GM12878 (cell line): ENCODE data around the gene MORC3. TPM values are rescaled to one million over a fixed set of nuclear protein-coding genes. Genes with fewer than 3 reads are reported as not detected.

Source experiments
- ATAC-seq: fragments of 200-7000 bp; cut with Tn5 transposase; 3 replicates; pipeline ENCODE4 v1.9.1; 2020; ENCODE audit warnings: mild to moderate bottlenecking, moderate library complexity
- BruUV-seq: library from RNA; stranded (reverse); fragments of 400-500 nt; replicated peaks from 2 replicates; lab custom pipeline; 2021; lab: Mats Ljungman, UMichigan
- CTCF ChIA-PET: fragments of 300-600 bp; sonication (Branson Sonifier 250); formaldehyde crosslinking; extraction: SDS; loops from one replicate; lab custom pipeline; 2021; ENCODE audit warnings: inconsistent platforms; lab: Yijun Ruan, JAX
- POLR2A ChIA-PET: fragments of 350-600 bp; formaldehyde crosslinking; extraction: SDS; loops from one replicate; lab custom pipeline; 2021; ENCODE audit warnings: inconsistent platforms; lab: Charles Lee
- RAD21 ChIA-PET: fragments of 300-600 bp; sonication (Branson Sonifier 250); formaldehyde crosslinking; loops from one replicate; lab custom pipeline; 2023; ENCODE audit warnings: antibody characterized with exemption; ENCODE audit not compliant: unreplicated experiment; lab: Charles Lee
- SMC1A ChIA-PET: fragments of 300-600 bp; sonication (Branson Sonifier 250); formaldehyde crosslinking; loops from one replicate; lab custom pipeline; 2023; ENCODE audit not compliant: unreplicated experiment, uncharacterized antibody; lab: Charles Lee
- DNase-seq: peaks from one replicate; pipeline ENCODE4 v3.0.0-alpha.2; 2011; ENCODE audit warnings: low read depth, low spot score
- FAIRE-seq: peaks from 3 replicates; lab custom pipeline; 2011; peaks lifted over from hg19 to GRCh38; lab: Jason Lieb, UNC
- H2AFZ ChIP-seq: 2 replicates; pipeline ENCODE4 v1.6.0; 2011; ENCODE audit warnings: low read depth, low read length, control low read depth; ENCODE audit not compliant: control insufficient read depth
- H3K27ac ChIP-seq: 2 replicates; pipeline ENCODE4 v1.5.1; 2011; ENCODE audit warnings: control low read depth; ENCODE audit not compliant: control insufficient read depth, insufficient read depth
- H3K27me3 ChIP-seq, 2 experiments: replicated peaks in 1 of 2; 2 replicates each; pipeline versions ENCODE4 v1.6.0 to v1.6.1; 2011; ENCODE audit warnings: low read length in 1 of 2; ENCODE audit not compliant: control insufficient read depth in 2 of 2, insufficient read depth in 2 of 2
- H3K36me3 ChIP-seq, 2 experiments: 2 replicates each; pipeline ENCODE4 v1.5.1; 2011; ENCODE audit warnings: low read length in 1 of 2; ENCODE audit not compliant: control insufficient read depth in 2 of 2, insufficient read depth in 2 of 2
- H3K4me1 ChIP-seq: 2 replicates; pipeline ENCODE4 v1.6.1; 2011; ENCODE audit warnings: mild to moderate bottlenecking, low read length, moderate library complexity, mixed read lengths; ENCODE audit not compliant: control insufficient read depth, insufficient read depth
- H3K4me2 ChIP-seq: 2 replicates; pipeline ENCODE4 v1.6.0; 2011; ENCODE audit warnings: control low read depth; ENCODE audit not compliant: control insufficient read depth, insufficient read depth
- H3K4me3 ChIP-seq: fragments of 200-600 bp; sonication (generic); 2 replicates; pipeline ENCODE4 v1.5.1; 2016
- H3K79me2 ChIP-seq: 2 replicates; pipeline ENCODE4 v1.6.0; 2011; ENCODE audit warnings: low read length; ENCODE audit not compliant: control insufficient read depth, insufficient read depth
- H3K9ac ChIP-seq: 2 replicates; pipeline ENCODE4 v1.8.0; 2011; ENCODE audit warnings: low read length, control low read depth, mixed read lengths; ENCODE audit not compliant: control insufficient read depth, insufficient read depth
- H3K9me3 ChIP-seq: replicated peaks from 3 replicates; pipeline ENCODE4 v1.5.1; 2011; ENCODE audit warnings: mild to moderate bottlenecking, low read length; ENCODE audit not compliant: control insufficient read depth, insufficient read depth
- H4K20me1 ChIP-seq: 2 replicates; pipeline ENCODE4 v1.6.0; 2011; ENCODE audit not compliant: control insufficient read depth, insufficient read depth
- ATF7 ChIP-seq: fragments of 450-650 bp; IDR thresholded peaks from 2 replicates; pipeline ENCODE4 v1.6.1; 2016; ENCODE audit warnings: low read depth, mild to moderate bottlenecking
- EGR1 ChIP-seq, 2 experiments: IDR thresholded peaks; 1 replicate in 1 of 2; 2 replicates in 1 of 2; pipeline ENCODE4 v1.6.1; 2011 to 2012; ENCODE audit warnings: low read depth in 2 of 2, low read length in 2 of 2, borderline replicate concordance in 1 of 2, mild to moderate bottlenecking in 1 of 2, moderate library complexity in 1 of 2
- MEF2B ChIP-seq: fragments of 450-650 bp; IDR thresholded peaks from 2 replicates; pipeline ENCODE4 v1.6.1; 2018; ENCODE audit warnings: mild to moderate bottlenecking, moderate library complexity; ENCODE audit not compliant: partially characterized antibody, poor library complexity, severe bottlenecking
- MYB ChIP-seq: fragments of 150-350 bp; IDR thresholded peaks from 2 replicates; pipeline ENCODE4 v1.6.1; 2014; ENCODE audit warnings: mild to moderate bottlenecking, low read depth, low read length, borderline replicate concordance
- NFIC ChIP-seq: IDR thresholded peaks from 2 replicates; pipeline ENCODE4 v1.6.1; 2012; ENCODE audit warnings: low read depth, mild to moderate bottlenecking, inconsistent platforms, low read length, moderate library complexity
- NFXL1 ChIP-seq: fragments of 450-650 bp; IDR thresholded peaks from 2 replicates; pipeline ENCODE4 v1.6.1; 2017; ENCODE audit warnings: antibody characterized with exemption, mild to moderate bottlenecking, borderline replicate concordance
- PAX5 ChIP-seq: IDR thresholded peaks from 2 replicates; pipeline ENCODE4 v1.6.1; 2011; ENCODE audit warnings: low read depth, low read length, borderline replicate concordance
- RCOR1 ChIP-seq: conservative IDR thresholded peaks from 2 replicates; pipeline ENCODE4 v1.6.1; 2012; ENCODE audit warnings: low read depth, low read length, improper control_type of control experiment
- SIN3A ChIP-seq: IDR thresholded peaks from 2 replicates; pipeline ENCODE4 v1.6.1; 2012; ENCODE audit warnings: low read depth, low read length, improper control_type of control experiment
- WRNIP1 ChIP-seq: IDR thresholded peaks from 2 replicates; pipeline ENCODE4 v1.6.1; 2011; ENCODE audit warnings: low read depth, low read length, improper control_type of control experiment, borderline replicate concordance
- ZBTB33 ChIP-seq: fragments of 450-650 bp; IDR thresholded peaks from 2 replicates; pipeline ENCODE4 v1.6.1; 2017; ENCODE audit warnings: mild to moderate bottlenecking
- ZNF274 ChIP-seq: IDR thresholded peaks from one replicate; pipeline ENCODE4 v1.8.0; 2011; ENCODE audit not compliant: insufficient read length, insufficient read depth
- ZSCAN29 ChIP-seq: fragments of 450-650 bp; IDR thresholded peaks from 2 replicates; pipeline ENCODE4 v1.6.1; 2017; ENCODE audit warnings: mild to moderate bottlenecking, moderate library complexity
- WGBS: methylation state at CpG from one replicate; pipeline ENCODE4 v1.1.6; 2016; ENCODE audit warnings: low lambda C conversion rate; ENCODE audit not compliant: insufficient replicate concordance, insufficient coverage; ENCODE audit errors: missing lambda C conversion rate; 5-methylcytosine and 5-hydroxymethylcytosine counted together
- in situ Hi-C: fragments of 300-500 bp; cut with MboI; formaldehyde crosslinking; loops from 9 replicates; pipeline ENCODE4 v1.14.3; 2018; ENCODE audit warnings: mixed read lengths
- intact Hi-C: fragments of 100-400 bp; cut with micrococcal nuclease; formaldehyde crosslinking; loops from one replicate; pipeline ENCODE4 v1.14.2; 2022; ENCODE audit not compliant: unreplicated experiment
- polyA plus RNA-seq, 11 experiments: library from polyadenylated mRNA; depleted of rRNA in 4 of 11; unstranded in 6 of 11; stranded (reverse) in 5 of 11; fragments of >200 nt; fragmentation: Nextera tagmentation in 4 of 11; fragmentation: Illumina TruSeq in 1 of 11; extraction: Ambion mirVana in 4 of 11; extraction: Trizol in 1 of 11; gene quantifications; 1 replicate in 1 of 11; 2 replicates in 10 of 11; pipeline versions ENCODE4 v1.2.1 to v1.2.3, GENCODE V29; 2011 to 2016; ENCODE audit warnings: inconsistent platforms in 2 of 11, missing spikeins in 2 of 11, low read depth in 1 of 11
- total RNA-seq, 4 experiments: library from RNA; depleted of rRNA in 3 of 4; stranded (reverse); fragments of >200 nt in 3 of 4; fragmentation: Illumina TruSeq in 1 of 4; extraction: Trizol in 1 of 4; gene quantifications; 2 replicates each; pipeline versions ENCODE4 v1.2.1 to v1.2.3, GENCODE V29; 2013 to 2021
- TF ChIP-seq, protein P1 (sequence below): IDR thresholded peaks from 2 replicates; pipeline ENCODE4 v1.6.1; 2011; ENCODE audit warnings: borderline replicate concordance, low read depth, mild to moderate bottlenecking, moderate library complexity, mixed read lengths, low read length; ENCODE audit not compliant: insufficient read depth; ENCODE audit errors: extremely low read length
- TF ChIP-seq, protein P2 (sequence below): IDR thresholded peaks from 2 replicates; pipeline ENCODE4 v1.6.1; 2012; ENCODE audit warnings: low read length, inconsistent platforms
- TF ChIP-seq, protein P3 (sequence below): fragments of 450-650 bp; IDR thresholded peaks from 2 replicates; pipeline ENCODE4 v1.6.1; 2016; ENCODE audit warnings: mild to moderate bottlenecking, moderate library complexity, borderline replicate concordance

MORC3 gene
- total and polyA plus RNA-seq, 10 of the 15 experiments (the other 5 are each of a cell fraction or from before 2014, with no cell fraction given): 5.5 to 29.9 (median 16.3) TPM

- POLR2A ChIA-PET: interaction anchor here (0.9 to 1.6 kb wide), 2 partner anchors 10 to 13 kb away, joined by 5 to 10 read pairs; partner anchors contain the start of gene MORC3
- no peaks in the 10 kb centered on the region for H3K79me2 ChIP-seq
- peak; percentile 33 for DNase-seq
- TF ChIP-seq, protein P1, sequence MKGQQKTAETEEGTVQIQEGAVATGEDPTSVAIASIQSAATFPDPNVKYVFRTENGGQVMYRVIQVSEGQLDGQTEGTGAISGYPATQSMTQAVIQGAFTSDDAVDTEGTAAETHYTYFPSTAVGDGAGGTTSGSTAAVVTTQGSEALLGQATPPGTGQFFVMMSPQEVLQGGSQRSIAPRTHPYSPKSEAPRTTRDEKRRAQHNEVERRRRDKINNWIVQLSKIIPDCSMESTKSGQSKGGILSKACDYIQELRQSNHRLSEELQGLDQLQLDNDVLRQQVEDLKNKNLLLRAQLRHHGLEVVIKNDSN: no peak
- TF ChIP-seq SIN3A (no peak), WRNIP1 (no peak), RCOR1 (no peak), MYB (no peak), ZNF274 (no peak), EGR1 (IDR thresholded peaks at IDR 0.05; ENCODE audit: borderline replicate concordance in 1 of 2, low read depth in 2 of 2, low read length in 2 of 2) (no peak), NFIC (peak; percentile 80), MEF2B (no peak), NFXL1 (no peak), ZBTB33 (no peak), ZSCAN29 (no peak), PAX5 (peak; percentile 51; the same call in 1 of the 2 replicates), ATF7 (no peak)
- TF ChIP-seq, protein P2, sequence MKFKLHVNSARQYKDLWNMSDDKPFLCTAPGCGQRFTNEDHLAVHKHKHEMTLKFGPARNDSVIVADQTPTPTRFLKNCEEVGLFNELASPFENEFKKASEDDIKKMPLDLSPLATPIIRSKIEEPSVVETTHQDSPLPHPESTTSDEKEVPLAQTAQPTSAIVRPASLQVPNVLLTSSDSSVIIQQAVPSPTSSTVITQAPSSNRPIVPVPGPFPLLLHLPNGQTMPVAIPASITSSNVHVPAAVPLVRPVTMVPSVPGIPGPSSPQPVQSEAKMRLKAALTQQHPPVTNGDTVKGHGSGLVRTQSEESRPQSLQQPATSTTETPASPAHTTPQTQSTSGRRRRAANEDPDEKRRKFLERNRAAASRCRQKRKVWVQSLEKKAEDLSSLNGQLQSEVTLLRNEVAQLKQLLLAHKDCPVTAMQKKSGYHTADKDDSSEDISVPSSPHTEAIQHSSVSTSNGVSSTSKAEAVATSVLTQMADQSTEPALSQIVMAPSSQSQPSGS: peak; percentile 74
- TF ChIP-seq, protein P3, sequence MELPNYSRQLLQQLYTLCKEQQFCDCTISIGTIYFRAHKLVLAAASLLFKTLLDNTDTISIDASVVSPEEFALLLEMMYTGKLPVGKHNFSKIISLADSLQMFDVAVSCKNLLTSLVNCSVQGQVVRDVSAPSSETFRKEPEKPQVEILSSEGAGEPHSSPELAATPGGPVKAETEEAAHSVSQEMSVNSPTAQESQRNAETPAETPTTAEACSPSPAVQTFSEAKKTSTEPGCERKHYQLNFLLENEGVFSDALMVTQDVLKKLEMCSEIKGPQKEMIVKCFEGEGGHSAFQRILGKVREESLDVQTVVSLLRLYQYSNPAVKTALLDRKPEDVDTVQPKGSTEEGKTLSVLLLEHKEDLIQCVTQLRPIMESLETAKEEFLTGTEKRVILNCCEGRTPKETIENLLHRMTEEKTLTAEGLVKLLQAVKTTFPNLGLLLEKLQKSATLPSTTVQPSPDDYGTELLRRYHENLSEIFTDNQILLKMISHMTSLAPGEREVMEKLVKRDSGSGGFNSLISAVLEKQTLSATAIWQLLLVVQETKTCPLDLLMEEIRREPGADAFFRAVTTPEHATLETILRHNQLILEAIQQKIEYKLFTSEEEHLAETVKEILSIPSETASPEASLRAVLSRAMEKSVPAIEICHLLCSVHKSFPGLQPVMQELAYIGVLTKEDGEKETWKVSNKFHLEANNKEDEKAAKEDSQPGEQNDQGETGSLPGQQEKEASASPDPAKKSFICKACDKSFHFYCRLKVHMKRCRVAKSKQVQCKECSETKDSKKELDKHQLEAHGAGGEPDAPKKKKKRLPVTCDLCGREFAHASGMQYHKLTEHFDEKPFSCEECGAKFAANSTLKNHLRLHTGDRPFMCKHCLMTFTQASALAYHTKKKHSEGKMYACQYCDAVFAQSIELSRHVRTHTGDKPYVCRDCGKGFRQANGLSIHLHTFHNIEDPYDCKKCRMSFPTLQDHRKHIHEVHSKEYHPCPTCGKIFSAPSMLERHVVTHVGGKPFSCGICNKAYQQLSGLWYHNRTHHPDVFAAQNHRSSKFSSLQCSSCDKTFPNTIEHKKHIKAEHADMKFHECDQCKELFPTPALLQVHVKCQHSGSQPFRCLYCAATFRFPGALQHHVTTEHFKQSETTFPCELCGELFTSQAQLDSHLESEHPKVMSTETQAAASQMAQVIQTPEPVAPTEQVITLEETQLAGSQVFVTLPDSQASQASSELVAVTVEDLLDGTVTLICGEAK: no peak
These were observed 10.0 kb upstream of the MORC3 start for GRCh38 chr21:36310016-36310415.

More at GRCh38 chr21:36310016-36310415, 10.0 kb upstream of the MORC3 start:
- H4K20me1 ChIP-seq: no peaks in the 10 kb centered on the region
- H3K9ac ChIP-seq: no peak overlapping the region
- H3K4me2 ChIP-seq: peak overlapping the region; percentile 33
- no peaks in the 10 kb centered on the region for H3K36me3 ChIP-seq
- H3K27ac ChIP-seq: no peak overlapping the region
- ATAC-seq (peak; percentile 100), FAIRE-seq (no peak)
- in situ Hi-C loops: no loop called here
- H3K27me3 ChIP-seq: no peaks in the 10 kb centered on the region
- no TSS peak for BruUV-seq
- 7% methylated on average over 7 of the region's 7 CpGs for WGBS
- CTCF ChIA-PET: interaction anchor here (0.5 to 0.9 kb wide), 2 partner anchors 11 to 34 kb away, joined by 3 read pairs; no protein-coding TSS in a partner anchor
- SMC1A ChIA-PET: interaction anchor here (0.7 to 1.7 kb wide), 4 partner anchors 10 to 54 kb away, joined by 4 to 7 read pairs (median 5); partner anchors contain the start of gene MORC3
- peaks cover 9% of the 10 kb centered on the region for H3K4me1 ChIP-seq
- intact Hi-C loops: no loop called here
- H2AFZ ChIP-seq: peak overlapping the region; percentile 68
- H3K9me3 ChIP-seq: peaks cover 2% of the 10 kb centered on the region; the same call in 1 of the 3 replicates
- RAD21 ChIA-PET: interaction anchor here (1.1 to 1.6 kb wide), 2 partner anchors 10 to 12 kb away, joined by 4 to 5 read pairs; partner anchors contain the start of gene MORC3
- no peak overlapping the region for H3K4me3 ChIP-seq
